Motor neuron (in vitro differentiated cells): ENCODE results near the gene MAS1L. TPM values are rescaled to one million over a fixed set of nuclear protein-coding genes. Genes with fewer than 3 reads are reported as not detected.

Experiments
- ATAC-seq, 8 experiments: fragments of 200-7000 bp; cut with Tn5 transposase; replicated peaks in 6 of 8; 2 replicates each; pipeline ENCODE4 v1.8.0; 2021; ENCODE audit warnings: mild to moderate bottlenecking in 8 of 8, moderate library complexity in 8 of 8
- H3K27ac ChIP-seq, 2 donors: fragments of 250-450 bp; sonication (Bioruptor Pico); 2 replicates each; pipeline ENCODE4 v1.9.0; 2021; ENCODE audit warnings: antibody characterized with exemption in 2 of 2, mild to moderate bottlenecking in 2 of 2, moderate library complexity in 1 of 2
- H3K4me1 ChIP-seq, 2 donors: fragments of 250-450 bp; sonication (Bioruptor Pico); replicated peaks in 1 of 2; 2 replicates each; pipeline ENCODE4 v1.6.1; 2021; ENCODE audit warnings: antibody characterized with exemption in 2 of 2, mild to moderate bottlenecking in 2 of 2, moderate library complexity in 1 of 2
- H3K4me3 ChIP-seq, 5 donors: fragments of 250-450 bp; sonication (Bioruptor Pico); 2 replicates each; pipeline ENCODE4 v1.9.0; 2021; ENCODE audit warnings: antibody characterized with exemption in 5 of 5, mild to moderate bottlenecking in 5 of 5, moderate library complexity in 4 of 5
- WGBS, 10 experiments: fragments of 450-650 bp; shearing (Covaris generic); methylation state at CpG; one replicate each; pipeline ENCODE4 v1.0.0; 2022; 5-methylcytosine and 5-hydroxymethylcytosine counted together
- in situ Hi-C, 9 experiments: fragments of 400-800 bp; cut with MboI; loops; one replicate each; pipeline ENCODE4 v1.15.0; 2021; ENCODE audit warnings: low sequenced_read_pairs in 9 of 9, low pct_unique_long_range_greater_than_20kb in 2 of 9; ENCODE audit not compliant: unreplicated experiment in 9 of 9
- total RNA-seq, 8 experiments: library from RNA; unstranded; fragments of 300-600 nt; gene quantifications; 2 replicates each; pipeline versions ENCODE4 v1.2.3 to v1.2.4, GENCODE V29; 2022

Gene MAS1L
- total RNA-seq, 8 experiments from 2014 or later: 0.14 to 0.28 TPM; not detected in 6

DNA sequence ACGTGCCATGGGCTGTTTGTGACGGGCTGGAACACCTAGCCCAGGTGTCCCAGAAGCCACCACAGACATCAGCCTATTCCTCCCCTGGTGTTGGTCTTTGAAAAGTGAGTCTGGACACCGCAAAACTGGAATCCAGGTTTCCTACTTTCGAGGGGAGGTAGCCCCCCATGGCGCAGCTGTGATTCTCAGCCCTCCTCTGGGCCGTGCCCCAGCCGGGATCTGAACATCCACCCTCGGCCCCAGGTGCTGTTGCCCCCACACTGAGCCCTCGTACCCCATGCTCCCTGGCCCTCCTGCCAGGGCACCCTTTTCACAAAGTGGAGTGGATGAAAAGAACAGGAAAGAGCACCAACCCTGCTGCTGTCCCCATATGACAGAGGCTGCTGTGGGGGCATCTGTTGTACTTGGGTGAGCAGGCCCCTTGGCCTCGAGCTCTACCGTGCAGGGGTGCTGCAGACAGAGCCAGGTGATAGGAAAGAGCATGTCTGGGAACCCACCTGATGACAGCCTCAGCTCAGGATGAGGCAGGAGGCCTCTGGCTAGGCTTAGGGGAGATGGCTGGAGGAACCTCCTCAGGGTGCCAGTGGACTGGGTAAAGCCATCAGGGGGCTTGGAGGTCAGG lies 18.8 kb upstream of the MAS1L start:
- Histone ChIP-seq H3K4me1 (no peaks in the 10 kb centered on the region), H3K27ac (no peak overlapping the region), H3K4me3 (no peak overlapping the region)
- in situ Hi-C loops: no loop called here
- ATAC-seq: no peak
- WGBS, 10 experiments: 60 to 83% (median 80%) methylated on average over 1 to 2 of the region's 11 CpGs; no CpG with 5 or more reads in 7 of the 10 experiments

DNA sequence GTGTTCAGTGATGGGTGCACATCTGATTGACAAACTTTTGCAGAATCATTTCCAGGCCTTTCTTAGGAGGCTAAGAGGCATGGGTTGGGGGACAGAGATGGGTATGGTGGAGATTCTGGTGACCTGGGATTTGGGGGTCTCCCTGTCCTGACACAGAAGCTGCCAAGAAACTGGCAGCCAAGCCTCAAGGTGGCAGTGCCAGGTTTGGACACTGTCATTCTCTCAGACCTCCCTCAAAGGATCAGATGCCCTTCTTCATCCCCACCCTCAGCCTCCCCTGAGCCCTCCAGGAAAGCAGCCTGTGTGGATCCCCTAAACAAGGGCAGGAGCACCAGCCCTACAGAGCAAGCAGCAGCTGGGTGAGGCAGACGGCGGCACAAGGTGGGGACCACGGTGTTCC lies 18.1 kb upstream of the MAS1L start:
- in situ Hi-C loops: no loop called here
- no peak overlapping the region for H3K4me3 ChIP-seq
- 100% methylated on average over 2 of the region's 3 CpGs; no CpG with 5 or more reads in 9 of the 10 experiments for WGBS, 10 experiments
- H3K27ac ChIP-seq: no peak overlapping the region
- no peaks in the 10 kb centered on the region for H3K4me1 ChIP-seq
- ATAC-seq: no peak

DNA sequence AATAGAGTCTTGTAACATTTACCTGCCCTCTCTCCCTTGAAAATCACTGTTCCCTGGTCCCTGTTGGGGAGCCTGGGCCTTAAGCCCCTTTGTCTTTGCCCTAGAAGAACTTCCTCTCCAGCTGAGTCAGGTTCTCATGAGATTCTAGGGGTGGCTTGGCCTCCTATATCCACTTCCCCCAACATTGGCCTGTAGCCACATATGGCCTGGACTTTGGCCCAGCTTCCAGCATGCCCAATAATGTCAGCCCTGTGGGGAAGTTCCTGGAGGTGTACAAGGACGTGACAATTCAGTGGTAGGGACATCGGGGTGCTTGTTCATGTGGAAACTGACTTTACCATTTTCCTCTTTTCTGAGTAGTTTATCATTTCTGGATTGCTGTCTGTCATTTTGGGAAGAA lies 17.2 kb upstream of the MAS1L start:
- 14 to 93% (median 73%) methylated on average over 1 to 2 of the region's 2 CpGs; no CpG with 5 or more reads in 4 of the 10 experiments for WGBS, 10 experiments
- in situ Hi-C loops: no loop called here

DNA sequence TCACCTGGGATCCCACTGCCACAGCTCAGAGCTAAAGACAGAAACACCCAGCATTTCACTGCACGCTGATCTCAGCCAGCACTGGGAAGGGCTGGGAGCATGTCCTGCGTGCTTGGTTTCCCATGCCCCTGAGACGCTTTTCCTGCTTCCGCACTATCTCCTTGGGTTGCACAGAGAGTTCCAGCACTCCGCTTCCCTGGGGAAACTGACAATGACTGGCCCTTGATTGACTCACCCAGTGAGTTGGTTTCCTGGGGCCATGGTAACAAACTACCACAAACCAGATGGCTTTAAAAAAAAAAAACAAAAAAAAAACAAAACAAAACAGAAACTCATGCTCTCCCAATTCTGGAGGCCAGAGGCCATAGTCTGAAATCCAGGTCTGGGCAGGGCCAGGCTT lies 14.8 kb upstream of the MAS1L start:
- WGBS, 10 experiments: 50 to 92% (median 80%) methylated on average over 1 to 5 of the region's 5 CpGs; no CpG with 5 or more reads in 2 of the 10 experiments
- ATAC-seq: no peak
- no peak overlapping the region for H3K27ac ChIP-seq

More for the DNA sequence above, 17.2 kb upstream of the MAS1L start:
- Histone ChIP-seq H3K4me1 (no peaks in the 10 kb centered on the region), H3K27ac (no peak overlapping the region), H3K4me3 (no peak overlapping the region)
- ATAC-seq: no peak

DNA sequence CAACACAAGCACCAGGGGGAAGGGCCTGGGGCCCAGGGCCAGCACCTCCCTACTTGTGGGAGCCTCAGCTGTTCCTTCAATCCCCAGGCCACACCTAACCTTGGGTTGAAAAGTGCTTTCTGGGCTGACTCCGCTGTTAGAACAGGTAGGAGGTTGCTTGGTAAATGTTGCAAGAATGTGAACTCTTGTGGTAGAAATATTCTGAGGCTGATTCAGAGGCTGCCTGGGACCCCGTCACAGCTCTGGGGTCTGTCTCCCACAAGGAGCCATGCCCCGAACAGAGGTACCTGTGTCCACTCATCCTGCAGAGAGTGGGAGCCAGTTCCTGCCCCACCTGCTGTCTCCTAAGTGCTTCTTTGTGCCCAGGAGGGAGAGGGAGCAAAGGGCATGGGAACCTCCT lies 14.4 kb upstream of the MAS1L start:
- Histone ChIP-seq H3K4me3 (no peak overlapping the region), H3K27ac (no peak overlapping the region), H3K4me1 (no peaks in the 10 kb centered on the region)
- in situ Hi-C loops: no loop called here
- no peak for ATAC-seq
- 71 to 80% (median 80%) methylated on average over 1 to 3 of the region's 3 CpGs; no CpG with 5 or more reads in 7 of the 10 experiments for WGBS, 10 experiments

More for the DNA sequence above, 14.8 kb upstream of the MAS1L start:
- Histone ChIP-seq H3K4me3 (no peak overlapping the region), H3K4me1 (no peaks in the 10 kb centered on the region)
- in situ Hi-C loops: no loop called here

DNA sequence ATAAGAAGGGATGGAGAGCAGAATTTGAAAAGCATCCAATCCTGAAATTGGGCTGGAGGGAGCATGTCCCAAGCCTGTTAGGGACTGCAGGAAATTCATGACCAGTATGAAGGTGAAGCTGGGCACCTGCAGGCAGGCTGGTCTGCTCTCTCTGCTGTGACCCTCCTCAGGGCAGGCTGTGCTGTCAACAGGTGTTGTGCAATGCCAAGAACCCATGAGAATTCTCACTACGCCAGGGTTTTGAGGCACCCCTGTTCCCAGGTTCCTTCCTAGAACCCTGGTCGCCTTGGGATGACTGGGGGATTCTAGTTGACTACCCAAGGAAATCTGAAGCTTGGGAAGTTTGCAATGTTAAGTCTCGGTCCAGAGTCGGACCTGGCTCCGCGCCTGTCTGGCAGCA lies 13.3 kb upstream of the MAS1L start:
- 20 to 84% (median 74%) methylated on average over 1 to 5 of the region's 6 CpGs; no CpG with 5 or more reads in 5 of the 10 experiments for WGBS, 10 experiments
- no peak for ATAC-seq

DNA sequence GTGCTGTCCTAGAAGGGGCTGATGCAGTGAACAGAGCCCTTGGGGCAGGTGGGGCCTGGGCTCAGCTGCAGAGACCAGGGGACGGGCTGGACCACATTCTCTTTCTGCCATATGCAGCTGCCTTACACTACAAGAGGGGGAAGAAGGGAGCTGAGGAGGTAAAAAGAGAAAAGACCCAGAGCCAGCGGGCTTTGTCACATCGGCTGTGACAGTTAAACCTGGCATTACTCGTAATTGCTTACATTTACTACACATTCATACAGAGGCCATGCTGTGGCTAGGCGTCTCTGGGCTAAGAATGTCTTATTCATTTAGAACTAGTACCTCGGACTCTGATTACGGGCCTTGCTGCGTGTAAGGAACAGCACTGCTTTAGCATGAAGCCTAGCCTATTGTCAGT lies 12.8 kb upstream of the MAS1L start:
- in situ Hi-C loops: no loop called here
- H3K27ac ChIP-seq: no peak overlapping the region
- no peak for ATAC-seq
- WGBS, 10 experiments: 20 to 100% (median 66%) methylated on average over 1 to 5 of the region's 8 CpGs; no CpG with 5 or more reads in 2 of the 10 experiments
- H3K4me1 ChIP-seq: no peaks in the 10 kb centered on the region
- H3K4me3 ChIP-seq: no peak overlapping the region

More for the DNA sequence above, 13.3 kb upstream of the MAS1L start:
- Histone ChIP-seq H3K4me3 (no peak overlapping the region), H3K4me1 (no peaks in the 10 kb centered on the region), H3K27ac (no peak overlapping the region)
- in situ Hi-C loops: no loop called here

DNA sequence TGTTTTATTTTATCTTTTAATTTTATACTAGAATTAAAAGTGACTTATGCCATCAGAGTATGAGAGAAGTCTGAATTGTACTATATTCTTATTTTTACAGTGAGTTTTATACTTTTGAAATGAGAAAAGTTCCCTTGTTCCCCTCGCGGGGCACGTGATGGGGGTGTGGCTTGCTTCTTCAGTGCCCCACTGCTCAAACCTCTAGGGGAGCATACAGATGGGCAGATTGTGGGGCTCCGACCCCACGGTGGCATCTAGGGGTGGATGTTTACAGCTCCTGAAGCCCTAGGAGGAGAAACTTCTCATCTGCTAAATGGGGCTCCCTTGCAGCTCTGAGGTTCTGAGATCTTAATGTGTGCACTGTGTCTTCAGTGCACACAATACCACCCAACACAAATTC lies 11.9 kb upstream of the MAS1L start:
- no peak overlapping the region for H3K4me3 ChIP-seq
- WGBS, 10 experiments: 46 to 90% (median 70%) methylated on average over 1 to 5 of the region's 5 CpGs; no CpG with 5 or more reads in 4 of the 10 experiments
- in situ Hi-C loops: no loop called here
- no peak for ATAC-seq
- no peak overlapping the region for H3K27ac ChIP-seq
- H3K4me1 ChIP-seq: no peaks in the 10 kb centered on the region

DNA sequence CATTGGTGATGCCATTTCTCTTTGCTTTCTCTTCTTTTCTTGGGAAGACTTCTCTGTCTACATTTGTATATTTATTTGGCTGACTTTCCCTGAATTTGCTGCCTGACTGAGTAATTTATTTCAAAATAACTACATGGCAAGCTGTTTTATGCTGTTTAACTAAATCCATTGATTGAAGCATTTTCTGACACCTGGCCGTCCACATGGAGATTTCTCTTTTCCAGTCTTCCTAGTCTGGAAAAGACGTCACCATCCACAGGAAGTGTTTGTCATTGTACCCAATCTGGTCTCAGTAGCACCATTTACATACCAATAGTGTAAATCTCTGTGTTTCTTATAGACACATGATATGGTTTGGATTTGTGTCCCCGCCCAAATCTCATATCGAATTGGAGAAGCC lies 9.2 kb upstream of the MAS1L start:
- 0 to 86% (median 63%) methylated on average over 1 to 4 of the region's 4 CpGs; no CpG with 5 or more reads in 1 of the 10 experiments for WGBS, 10 experiments
- no peak for ATAC-seq
- in situ Hi-C loops: no loop called here
- no peak overlapping the region for H3K27ac ChIP-seq
- no peak overlapping the region for H3K4me3 ChIP-seq
- H3K4me1 ChIP-seq: no peaks in the 10 kb centered on the region

DNA sequence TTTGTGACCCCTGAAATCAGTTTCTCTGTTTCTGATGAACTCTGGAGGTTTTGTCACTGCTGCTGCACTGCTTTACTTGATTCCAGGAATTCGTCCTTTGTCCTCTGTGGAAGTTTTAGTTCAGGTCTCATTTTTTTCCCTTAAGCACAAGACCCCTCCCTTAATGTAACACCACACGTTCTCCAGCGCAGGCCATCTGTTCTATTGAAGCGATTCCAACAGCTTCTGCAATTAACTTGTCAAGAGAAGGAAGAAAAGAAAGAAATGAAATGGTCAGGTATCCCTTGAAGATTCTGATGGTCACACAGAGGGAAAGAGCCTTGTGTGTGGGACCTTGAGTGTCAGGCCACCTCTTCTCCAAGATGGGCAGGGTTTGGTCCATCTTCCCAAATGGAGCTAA lies 7.8 kb upstream of the MAS1L start:
- 0 to 92% (median 37%) methylated on average over 1 to 4 of the region's 4 CpGs for WGBS, 10 experiments
- no peaks in the 10 kb centered on the region for H3K4me1 ChIP-seq
- in situ Hi-C loops: no loop called here
- H3K27ac ChIP-seq: no peak overlapping the region
- no peak for ATAC-seq
- H3K4me3 ChIP-seq: no peak overlapping the region

DNA sequence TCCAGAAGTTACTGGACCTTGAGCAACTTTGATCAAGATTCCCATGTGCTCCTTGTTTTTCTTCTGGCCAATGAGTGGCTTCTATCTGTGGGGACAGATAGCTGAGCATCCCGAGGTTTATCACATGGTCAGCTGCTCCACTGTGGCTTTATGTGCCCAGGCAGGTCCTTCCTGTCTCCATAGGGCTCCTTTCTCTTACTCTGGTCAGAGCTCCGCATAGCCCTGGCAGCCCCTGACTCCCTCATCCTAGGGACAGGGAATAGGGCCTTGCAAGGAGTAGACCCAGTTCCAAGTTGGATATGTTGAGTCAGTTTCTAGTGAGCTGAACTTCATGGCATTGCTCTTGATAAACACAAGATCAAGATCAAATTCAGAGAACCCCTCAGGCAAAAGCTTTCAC lies 6.4 kb upstream of the MAS1L start:
- H3K27ac ChIP-seq: no peak overlapping the region
- no peaks in the 10 kb centered on the region for H3K4me1 ChIP-seq
- no peak for ATAC-seq
- 20 to 86% (median 73%) methylated on average over 1 to 2 of the region's 2 CpGs; no CpG with 5 or more reads in 6 of the 10 experiments for WGBS, 10 experiments
- in situ Hi-C loops: no loop called here
- no peak overlapping the region for H3K4me3 ChIP-seq

DNA sequence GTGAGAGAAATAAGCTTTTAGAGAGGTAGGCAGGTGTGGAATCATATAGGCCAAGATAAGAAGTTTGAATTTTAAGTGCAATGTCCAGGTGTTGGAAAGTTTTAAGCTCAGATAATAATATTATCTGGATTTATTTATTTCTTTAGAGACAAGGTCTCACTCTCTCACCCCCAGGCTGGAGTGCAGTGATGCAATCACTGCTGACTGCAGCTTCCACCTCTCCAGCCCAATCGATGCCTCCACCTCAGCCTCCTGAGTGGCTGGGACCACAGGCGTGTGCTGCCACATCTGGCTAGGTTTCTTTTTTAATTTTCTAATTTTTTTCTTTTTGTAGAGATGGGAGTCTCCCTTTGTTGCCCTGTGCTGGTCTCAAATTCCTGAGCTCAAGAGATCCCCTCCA lies 5.5 kb upstream of the MAS1L start:
- ATAC-seq: no peak
- Histone ChIP-seq H3K27ac (no peak overlapping the region), H3K4me3 (no peak overlapping the region), H3K4me1 (no peaks in the 10 kb centered on the region)
- WGBS, 10 experiments: 15 to 80% (median 20%) methylated on average over 1 to 2 of the region's 2 CpGs; no CpG with 5 or more reads in 5 of the 10 experiments
- in situ Hi-C loops: no loop called here

DNA sequence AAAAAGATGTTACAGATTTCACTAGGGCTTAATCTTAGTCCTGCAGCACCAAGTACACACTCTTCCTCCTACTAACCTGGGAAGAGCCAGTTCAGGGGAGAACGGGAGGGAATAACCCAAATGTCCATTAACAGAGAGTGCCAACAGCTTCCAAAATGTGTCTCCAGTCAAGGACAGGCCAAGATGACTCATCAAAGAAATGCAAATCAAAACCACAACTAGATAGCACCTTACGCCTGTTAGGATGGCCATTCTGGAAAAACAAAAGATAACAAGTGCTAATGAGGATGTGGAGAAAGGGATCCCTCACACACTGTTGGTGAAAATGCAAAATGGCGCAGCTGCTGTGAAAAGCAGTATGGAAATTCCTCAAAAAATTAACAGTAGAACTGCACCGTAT lies 3.8 kb upstream of the MAS1L start:
- Histone ChIP-seq H3K4me1 (no peaks in the 10 kb centered on the region), H3K4me3 (no peak overlapping the region), H3K27ac (no peak overlapping the region)
- WGBS, 10 experiments: 31 to 100% (median 77%) methylated on average over 1 to 4 of the region's 4 CpGs; no CpG with 5 or more reads in 1 of the 10 experiments
- no peak for ATAC-seq
- in situ Hi-C loops: no loop called here

DNA sequence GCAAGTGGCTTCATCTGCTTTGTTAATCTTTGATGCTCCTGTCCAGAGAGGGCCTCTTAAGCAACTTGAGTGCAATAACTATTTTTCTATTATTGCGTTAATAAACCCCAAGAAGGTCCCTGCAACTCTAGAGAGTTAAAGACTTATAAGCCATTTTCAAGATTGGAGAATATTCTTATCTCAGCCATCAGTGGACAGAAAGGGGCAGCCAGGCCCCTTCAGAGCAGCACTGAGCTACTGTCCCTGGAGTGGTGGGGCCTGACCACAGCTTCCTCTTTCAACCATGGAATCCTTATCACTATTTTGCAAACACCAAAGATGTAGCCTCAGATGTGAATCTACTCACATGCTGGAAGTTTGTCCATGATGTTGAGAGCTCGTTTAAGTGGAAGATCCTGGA lies 2.8 kb upstream of the MAS1L start:
- Histone ChIP-seq H3K4me3 (no peak overlapping the region), H3K27ac (no peak overlapping the region), H3K4me1 (no peaks in the 10 kb centered on the region)
- in situ Hi-C loops: no loop called here
- WGBS, 10 experiments: 29 to 100% (median 60%) methylated on average over 1 of the region's 2 CpGs; no CpG with 5 or more reads in 3 of the 10 experiments
- no peak for ATAC-seq
